B cell (primary cell): Measurements from ENCODE around the gene ELFN1. TPM values are rescaled to one million over a fixed set of nuclear protein-coding genes. Genes with fewer than 3 reads are reported as not detected.
A peak's percentile ranks its signal among the peaks of the same experiment; 100 is the strongest.

ENCODE experiments used
- ATAC-seq: fragments of 200-7000 bp; cut with Tn5 transposase; one replicate; pipeline ENCODE4 v1.10.0; 2021; ENCODE audit warnings: low read depth, mild to moderate bottlenecking, moderate number of reproducible peaks, moderate library complexity
- CTCF ChIA-PET: fragments of 350-600 bp; sonication (Branson Sonifier 250); formaldehyde crosslinking; loops from one replicate; lab custom pipeline; 2021; ENCODE audit warnings: antibody characterized with exemption, inconsistent platforms; lab: Charles Lee
- POLR2A ChIA-PET: fragments of 350-600 bp; sonication (Branson Sonifier 250); formaldehyde crosslinking; loops from one replicate; lab custom pipeline; 2021; ENCODE audit warnings: antibody characterized with exemption; lab: Charles Lee
- DNase-seq: peaks from one replicate; pipeline ENCODE4 v3.0.0; 2013
- H2AFZ ChIP-seq: 2 replicates; pipeline ENCODE4 v1.6.1; 2012; ENCODE audit warnings: mild to moderate bottlenecking, low read depth, low read length; ENCODE audit not compliant: insufficient read depth, poor library complexity, severe bottlenecking
- H3K27ac ChIP-seq, 2 donors: 1 replicate in 1 of 2; 2 replicates in 1 of 2; pipeline ENCODE4 v1.5.1; 2012 to 2013; ENCODE audit warnings: low read length in 2 of 2, mild to moderate bottlenecking in 2 of 2, moderate library complexity in 1 of 2
- H3K27me3 ChIP-seq, 4 experiments: fragments of 200-600 bp in 1 of 4; sonication (generic) in 1 of 4; replicated peaks in 1 of 4; 1 replicate in 2 of 4; 2 replicates in 2 of 4; pipeline versions ENCODE4 v1.6.1 to v1.7.0; 2013 to 2016; ENCODE audit warnings: low read length in 3 of 4, mild to moderate bottlenecking in 2 of 4, mixed read lengths in 1 of 4, moderate library complexity in 1 of 4; ENCODE audit not compliant: insufficient read depth in 4 of 4, control insufficient read depth in 3 of 4; ENCODE audit errors: control extremely low read depth in 1 of 4
- H3K36me3 ChIP-seq, 2 experiments: replicated peaks in 1 of 2; 1 replicate in 1 of 2; 2 replicates in 1 of 2; pipeline versions ENCODE4 v1.6.1 to v1.7.1; 2013; ENCODE audit warnings: low read length in 1 of 2; ENCODE audit not compliant: insufficient read depth in 2 of 2, control insufficient read depth in 1 of 2; ENCODE audit errors: control extremely low read depth in 1 of 2, extremely low read depth in 1 of 2
- H3K4me1 ChIP-seq, 2 donors: fragments of 200-600 bp in 1 of 2; sonication (generic) in 1 of 2; 1 replicate in 1 of 2; 2 replicates in 1 of 2; pipeline versions ENCODE4 v1.5.1 to v1.6.1; 2013 to 2017; ENCODE audit warnings: low read length in 2 of 2; ENCODE audit not compliant: control insufficient read depth in 2 of 2, insufficient read depth in 2 of 2
- H3K4me2 ChIP-seq: replicated peaks from 2 replicates; pipeline ENCODE3; 2012; ENCODE audit warnings: mild to moderate bottlenecking, low read depth, low read length; ENCODE audit not compliant: poor library complexity, severe bottlenecking
- H3K4me3 ChIP-seq, 5 experiments: fragments of 200-600 bp in 1 of 5; sonication (generic) in 1 of 5; 1 replicate in 3 of 5; 2 replicates in 2 of 5; pipeline versions ENCODE4 v1.5.1 to v1.7.0; 2011 to 2016; ENCODE audit warnings: low read length in 4 of 5, mild to moderate bottlenecking in 4 of 5, low read depth in 2 of 5, control low read depth in 1 of 5, moderate library complexity in 1 of 5; ENCODE audit not compliant: insufficient read depth in 1 of 5; ENCODE audit errors: control extremely low read depth in 1 of 5, extremely low read depth in 1 of 5
- H3K79me2 ChIP-seq: fragments of 200-600 bp; sonication (generic); one replicate; pipeline ENCODE4 v1.6.0; 2016; ENCODE audit warnings: low read length; ENCODE audit not compliant: control insufficient read depth, insufficient read depth
- H3K9ac ChIP-seq: fragments of 200-600 bp; sonication (generic); 2 replicates; pipeline ENCODE4 v1.6.1; 2017; ENCODE audit warnings: mild to moderate bottlenecking, low read length, moderate library complexity
- H3K9me3 ChIP-seq, 3 donors: one replicate each; pipeline versions ENCODE4 v1.6.1 to v1.7.1; 2013; ENCODE audit warnings: low read length in 2 of 3; ENCODE audit not compliant: control insufficient read depth in 2 of 3, insufficient read depth in 1 of 3; ENCODE audit errors: control extremely low read depth in 1 of 3
- H4K20me1 ChIP-seq: 2 replicates; pipeline ENCODE4 v1.6.0; 2012; ENCODE audit warnings: mild to moderate bottlenecking, low read length; ENCODE audit not compliant: insufficient read depth, control insufficient read depth, poor library complexity, severe bottlenecking
- H3K27ac Mint-ChIP-seq: one replicate; pipeline ENCODE4 v1.8.0; 2021; ENCODE audit warnings: mixed read lengths
- H3K27me3 Mint-ChIP-seq: one replicate; pipeline ENCODE4 v1.8.0; 2021; ENCODE audit warnings: mixed read lengths
- H3K4me1 Mint-ChIP-seq: one replicate; pipeline ENCODE4 v1.8.0; 2021; ENCODE audit warnings: mixed read lengths
- H3K4me3 Mint-ChIP-seq: one replicate; pipeline ENCODE4 v1.8.0; 2021; ENCODE audit warnings: mixed read lengths
- H3K9me3 Mint-ChIP-seq: one replicate; pipeline ENCODE4 v1.8.0; 2022; ENCODE audit warnings: mixed read lengths; ENCODE audit not compliant: insufficient read depth
- EZH2 ChIP-seq: IDR thresholded peaks from 2 replicates; pipeline ENCODE4 v1.6.1; 2012; ENCODE audit warnings: borderline replicate concordance, low read depth, mild to moderate bottlenecking, moderate library complexity, low read length; ENCODE audit not compliant: insufficient read depth, poor library complexity, severe bottlenecking
- WGBS: methylation state at CpG from one replicate; pipeline ENCODE4 v1.1.5; 2013; ENCODE audit warnings: missing lambda C conversion rate; ENCODE audit not compliant: insufficient coverage; 5-methylcytosine and 5-hydroxymethylcytosine counted together
- intact Hi-C: fragments of 100-400 bp; cut with micrococcal nuclease; formaldehyde crosslinking; loops from one replicate; pipeline ENCODE4 v1.10.0; 2022
- polyA plus RNA-seq: library from polyadenylated mRNA; depleted of rRNA; stranded (reverse); fragments of >200 nt; gene quantifications from 2 replicates; pipeline ENCODE4 v1.2.3, GENCODE V29; 2012
- total RNA-seq, 2 donors: library from RNA; stranded (reverse); fragments of 120-200 nt in 1 of 2; gene quantifications; 1 replicate in 1 of 2; 2 replicates in 1 of 2; pipeline versions ENCODE4 v1.2.3 to v1.2.4, GENCODE V29; 2013 to 2022
- TF ChIP-seq, protein P1 (sequence below): fragments of 200-600 bp; IDR thresholded peaks from one replicate; pipeline ENCODE4 v1.8.0; 2022; ENCODE audit warnings: antibody characterized with exemption, mild to moderate bottlenecking

Gene ELFN1
- total and polyA plus RNA-seq, 2 donors (not counting 1 experiment from before 2014, with no cell fraction given), result 0.12 TPM; not detected in 1

DNA sequence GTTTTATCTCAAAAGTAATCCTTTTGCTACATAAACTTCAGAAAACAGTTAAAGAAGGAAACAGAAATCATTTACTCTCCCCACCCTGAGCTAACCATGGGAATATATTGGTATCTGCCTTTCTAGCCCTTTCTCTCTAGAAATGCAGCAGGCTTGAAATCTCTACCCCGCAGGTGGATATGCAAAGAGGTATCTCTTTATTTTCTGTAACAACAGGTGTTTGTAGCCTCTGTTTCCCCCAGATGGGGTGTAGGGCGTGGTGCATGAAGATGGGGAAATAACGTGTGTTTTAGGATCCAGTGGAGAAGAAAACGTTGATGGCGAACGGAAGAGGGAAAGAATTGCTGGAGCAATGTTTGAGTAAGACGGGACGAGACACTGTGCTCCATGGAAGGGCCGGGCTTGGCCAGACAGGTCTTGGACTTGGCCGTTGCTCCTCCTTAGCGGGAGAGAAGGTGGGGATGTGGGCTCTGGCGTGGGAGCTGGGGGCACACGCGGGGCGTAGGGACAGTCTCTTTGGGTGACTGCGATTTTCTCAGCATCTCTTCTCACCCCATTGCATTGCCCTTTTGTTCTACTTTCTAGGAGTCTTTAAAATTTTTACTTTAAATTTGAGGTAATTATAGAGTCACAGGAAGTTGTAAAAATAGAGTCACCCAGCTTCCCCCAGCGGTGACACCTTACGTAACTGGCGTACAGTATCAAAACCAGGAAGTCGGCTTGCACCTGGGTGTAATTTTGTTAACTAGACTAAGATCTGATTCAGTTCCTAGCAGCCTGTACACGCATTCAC is 82.9 kb downstream of the ELFN1 start:
- Mint-ChIP-seq H3K27me3 (peaks cover 29% of the 10 kb centered on the region), H3K9me3 (no peaks in the 10 kb centered on the region), H3K27ac (no peak overlapping the region), H3K4me1 (peaks cover 26% of the 10 kb centered on the region), H3K4me3 (peak overlapping the region; percentile 48)
- Histone ChIP-seq H3K4me1 (peaks cover 14 to 24% of the 10 kb centered on the region in 2 donors), H3K4me3 (peak overlapping the region in 4 of 5 experiments; percentile 3 to 42 (median 26)), H3K27ac (peak overlapping the region in 1 of 2 donors; percentile 29), H3K27me3 (peaks cover 0 to 13% (median 4%) of the 10 kb centered on the region in 4 experiments), H2AFZ (peak overlapping the region; percentile 70), H3K79me2 (no peaks in the 10 kb centered on the region), H3K9ac (peak overlapping the region; percentile 36), H3K4me2 (peak overlapping the region; percentile 57), H4K20me1 (no peaks in the 10 kb centered on the region), H3K36me3 (no peaks in the 10 kb centered on the region), H3K9me3 (peaks cover 0 to 22% (median 0%) of the 10 kb centered on the region in 3 donors)
- ATAC-seq, result no peak
- 44% methylated on average over 9 of the region's 21 CpGs for WGBS
- ChIA-PET CTCF (no interaction called here), POLR2A (no interaction called here)
- TF ChIP-seq, protein P1, sequence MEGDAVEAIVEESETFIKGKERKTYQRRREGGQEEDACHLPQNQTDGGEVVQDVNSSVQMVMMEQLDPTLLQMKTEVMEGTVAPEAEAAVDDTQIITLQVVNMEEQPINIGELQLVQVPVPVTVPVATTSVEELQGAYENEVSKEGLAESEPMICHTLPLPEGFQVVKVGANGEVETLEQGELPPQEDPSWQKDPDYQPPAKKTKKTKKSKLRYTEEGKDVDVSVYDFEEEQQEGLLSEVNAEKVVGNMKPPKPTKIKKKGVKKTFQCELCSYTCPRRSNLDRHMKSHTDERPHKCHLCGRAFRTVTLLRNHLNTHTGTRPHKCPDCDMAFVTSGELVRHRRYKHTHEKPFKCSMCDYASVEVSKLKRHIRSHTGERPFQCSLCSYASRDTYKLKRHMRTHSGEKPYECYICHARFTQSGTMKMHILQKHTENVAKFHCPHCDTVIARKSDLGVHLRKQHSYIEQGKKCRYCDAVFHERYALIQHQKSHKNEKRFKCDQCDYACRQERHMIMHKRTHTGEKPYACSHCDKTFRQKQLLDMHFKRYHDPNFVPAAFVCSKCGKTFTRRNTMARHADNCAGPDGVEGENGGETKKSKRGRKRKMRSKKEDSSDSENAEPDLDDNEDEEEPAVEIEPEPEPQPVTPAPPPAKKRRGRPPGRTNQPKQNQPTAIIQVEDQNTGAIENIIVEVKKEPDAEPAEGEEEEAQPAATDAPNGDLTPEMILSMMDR, result no peak
- no peak for TF ChIP-seq EZH2
- peak; percentile 58 for DNase-seq
- intact Hi-C loops, result no loop called here

DNA sequence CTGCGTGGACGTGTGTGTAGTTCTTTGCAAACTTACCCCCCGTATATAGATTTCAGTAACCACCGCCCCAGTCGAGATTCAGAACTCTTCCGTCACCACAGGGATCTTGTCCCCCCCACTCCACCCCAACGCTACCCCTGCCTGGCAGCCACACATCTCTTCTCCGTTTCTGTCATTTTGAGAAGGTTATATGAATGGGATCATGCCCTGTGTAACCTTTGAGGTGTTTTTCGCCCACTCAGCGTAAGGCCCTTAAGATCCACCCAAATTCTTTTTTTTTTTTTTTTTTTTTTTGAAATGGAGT is 83.4 kb downstream of the ELFN1 start:
- WGBS, result no CpG with 5 or more reads among the region's 10 CpGs
- H3K27me3 ChIP-seq, result peaks cover 0 to 19% (median 7%) of the 10 kb centered on the region in 4 experiments
- H3K4me1 ChIP-seq, result peaks cover 14 to 24% of the 10 kb centered on the region in 2 donors
- peak overlapping the region; percentile 48 for H3K4me3 Mint-ChIP-seq
- H3K27me3 Mint-ChIP-seq, result peaks cover 27% of the 10 kb centered on the region
- no peaks in the 10 kb centered on the region for H3K9me3 Mint-ChIP-seq
- ChIA-PET POLR2A (no interaction called here), CTCF (no interaction called here)
- H3K27ac Mint-ChIP-seq, result no peak overlapping the region
- peak overlapping the region; percentile 57 for H3K4me2 ChIP-seq
- no peaks in the 10 kb centered on the region for H3K36me3 ChIP-seq
- peak overlapping the region; percentile 70 for H2AFZ ChIP-seq
- H3K9ac ChIP-seq, result peak overlapping the region; percentile 36
- ATAC-seq (no peak), DNase-seq (no peak)
- H3K27ac ChIP-seq, result no peak overlapping the region
- no peaks in the 10 kb centered on the region for H3K79me2 ChIP-seq
- TF ChIP-seq, protein P1, result no peak
- no peak for TF ChIP-seq EZH2
- intact Hi-C loops, result no loop called here
- peaks cover 0 to 26% (median 0%) of the 10 kb centered on the region in 3 donors for H3K9me3 ChIP-seq
- H3K4me3 ChIP-seq, result peak overlapping the region in 3 of 5 experiments; percentile 3 to 42 (median 34)
- peaks cover 26% of the 10 kb centered on the region for H3K4me1 Mint-ChIP-seq
- H4K20me1 ChIP-seq, result no peaks in the 10 kb centered on the region
